ENCODE measurements around the gene ZNF419.
"Not testable (repeated sequence)": the region's sequence is repeated elsewhere in the genome, so short reads cannot be mapped to it uniquely, and the experiment has no call there.

The ZNF419 gene

GRCh38 chr19:57487477-57488298 is at the start of gene ZNF419:
ZNF419 (plus strand) TSS chr19:57487750; CDS start chr19:57487951, 201 bp downstream.
- ATAC-seq, result peak; percentile 97
- Mint-ChIP-seq H3K27ac (peak within 1 kb of the TSS; percentile 32), H3K36me3 (peaks cover 32% of the 10 kb centered on the region), H3K4me1 (peaks cover 21% of the 10 kb centered on the region), H3K9me3 (peaks cover 29% of the 10 kb centered on the region), H3K4me3 (peak within 1 kb of the TSS; percentile 61)
- DNase-seq (ENCODE audit: low spot score in 2 of 2), result peak; percentile 70 to 91

- Mint-ChIP-seq H3K36me3 (peaks cover 28% of the 10 kb centered on the region), H3K9me3 (peaks cover 27% of the 10 kb centered on the region), H3K4me1 (peaks cover 57% of the 10 kb centered on the region), H3K4me3 (no peak overlapping the region), H3K27ac (no peak overlapping the region)
- ATAC-seq, result no peak
- DNase-seq (ENCODE audit: low spot score in 2 of 2), result no peak
These were observed 49.6 kb upstream of the ZNF419 start for GRCh38 chr19:57437931-57438330.

GRCh38 chr19:57438925-57439324 is 48.6 kb upstream of the ZNF419 start:
- H3K4me3 Mint-ChIP-seq, result no peak overlapping the region
- DNase-seq (ENCODE audit: low spot score in 2 of 2), result no peak
- H3K4me1 Mint-ChIP-seq, result peaks cover 59% of the 10 kb centered on the region
- H3K9me3 Mint-ChIP-seq, result peaks cover 29% of the 10 kb centered on the region
- H3K27ac Mint-ChIP-seq, result no peak overlapping the region
- peaks cover 38% of the 10 kb centered on the region for H3K36me3 Mint-ChIP-seq
- ATAC-seq, result no peak

DNA sequence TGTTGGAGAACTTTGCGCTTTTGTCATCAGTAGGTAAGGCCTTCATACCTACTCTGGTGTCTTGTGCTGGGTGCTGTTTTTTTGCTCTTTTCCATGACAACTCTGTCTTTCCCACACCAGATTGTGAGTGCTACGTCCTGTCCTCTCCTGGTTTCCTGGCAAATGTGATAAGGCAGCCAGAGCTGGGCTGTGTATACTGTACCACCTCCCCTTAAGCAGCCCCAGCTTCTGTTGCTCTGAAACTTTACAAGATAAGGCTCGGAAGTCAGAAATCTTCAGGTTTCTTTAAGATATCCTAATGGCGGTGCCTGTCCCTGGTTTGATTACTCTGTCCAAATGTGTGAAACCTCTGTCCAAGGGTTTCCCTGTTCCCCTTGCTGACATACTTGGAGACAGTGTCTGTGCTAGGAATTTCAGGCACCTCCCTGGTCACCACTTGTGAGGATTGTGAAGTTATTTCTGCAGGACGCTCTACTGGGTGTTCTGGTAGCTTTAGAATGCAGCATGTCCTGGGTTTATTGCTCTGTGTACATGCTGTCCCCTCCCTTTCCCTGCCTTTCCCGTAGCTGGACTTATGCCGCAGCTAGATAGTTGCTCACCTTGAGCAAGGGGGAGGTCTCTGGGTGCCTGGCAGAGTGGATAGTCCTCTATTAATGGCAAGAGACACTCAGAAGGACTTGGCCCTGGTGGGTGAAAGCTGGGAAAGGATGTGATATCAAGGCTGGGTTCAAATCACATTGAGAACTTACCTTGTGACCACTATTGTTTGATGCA is 45.4 kb upstream of the ZNF419 start:
- DNase-seq (ENCODE audit: low spot score in 2 of 2), result no peak
- no peak for ATAC-seq
- peaks cover 36% of the 10 kb centered on the region for H3K4me1 Mint-ChIP-seq
- peaks cover 37% of the 10 kb centered on the region for H3K36me3 Mint-ChIP-seq
- peaks cover 38% of the 10 kb centered on the region for H3K9me3 Mint-ChIP-seq
- no peak overlapping the region for H3K27ac Mint-ChIP-seq
- no peak overlapping the region for H3K4me3 Mint-ChIP-seq

- Mint-ChIP-seq H3K27ac (no peak overlapping the region), H3K36me3 (peaks cover 36% of the 10 kb centered on the region), H3K4me3 (no peak overlapping the region), H3K9me3 (peaks cover 38% of the 10 kb centered on the region), H3K4me1 (peaks cover 35% of the 10 kb centered on the region)
- DNase-seq (ENCODE audit: low spot score in 2 of 2) (no peak), ATAC-seq (no peak)
These were observed 44.3 kb upstream of the ZNF419 start for GRCh38 chr19:57443121-57443696.

DNA sequence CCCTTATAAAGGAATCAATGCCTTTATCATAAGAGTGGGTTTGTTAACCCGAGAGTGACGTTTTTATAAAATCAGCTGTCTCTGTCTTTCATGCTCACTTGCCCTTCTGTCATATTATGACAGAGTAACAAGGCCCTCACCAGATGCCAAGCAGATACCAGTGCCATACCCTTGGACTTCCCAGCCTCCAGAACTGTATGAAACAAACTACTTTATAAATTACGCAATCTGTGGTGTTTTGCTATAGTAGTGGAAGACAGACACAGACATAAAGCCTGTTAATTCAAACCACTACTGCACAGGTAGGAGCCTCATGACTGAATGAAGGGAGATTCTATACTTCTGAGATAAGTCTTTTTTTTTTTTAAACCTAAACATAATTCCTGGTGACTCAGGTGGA is 35.2 kb upstream of the ZNF419 start:
- Mint-ChIP-seq H3K36me3 (no peaks in the 10 kb centered on the region), H3K4me3 (no peak overlapping the region), H3K9me3 (peaks cover 28% of the 10 kb centered on the region), H3K4me1 (no peaks in the 10 kb centered on the region), H3K27ac (no peak overlapping the region)
- ATAC-seq, result no peak
- no peak for DNase-seq (ENCODE audit: low spot score in 2 of 2)

DNA sequence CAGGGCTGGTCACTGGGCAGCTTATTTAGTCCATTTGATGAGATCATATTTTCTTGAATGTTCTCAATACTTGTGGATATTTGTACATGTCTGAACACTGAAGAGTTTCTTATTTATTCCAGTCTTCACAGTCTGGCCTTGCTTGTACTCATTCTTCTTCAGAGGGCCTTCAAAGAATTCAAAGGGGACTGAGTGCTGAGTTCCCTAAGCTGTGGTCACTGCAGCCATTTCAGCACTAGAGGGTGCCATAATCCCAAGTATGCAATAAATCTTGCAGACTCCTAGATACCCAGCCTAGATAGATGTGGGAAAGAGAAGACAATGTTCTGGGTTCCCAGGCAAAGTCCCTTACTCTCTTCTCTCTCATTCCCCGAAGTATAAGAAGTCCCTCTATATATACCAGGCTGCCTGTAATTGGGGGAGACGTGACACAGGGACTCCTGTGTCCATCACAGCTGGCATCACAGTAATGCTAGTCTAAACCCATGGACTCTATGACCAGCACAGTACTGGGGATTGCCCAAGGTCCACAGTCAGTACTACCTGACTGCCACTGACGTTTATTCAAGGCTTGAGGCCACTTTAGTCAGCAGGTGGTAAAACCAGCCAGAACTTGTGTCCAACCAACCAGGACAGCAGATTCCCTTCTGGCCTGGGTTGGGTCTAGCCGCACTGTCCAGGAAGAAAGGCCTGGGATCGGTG is 21.7 kb upstream of the ZNF419 start:
- Mint-ChIP-seq H3K27ac (no peak overlapping the region), H3K36me3 (no peaks in the 10 kb centered on the region), H3K9me3 (peaks cover 30% of the 10 kb centered on the region), H3K4me3 (no peak overlapping the region), H3K4me1 (no peaks in the 10 kb centered on the region)
- DNase-seq (ENCODE audit: low spot score in 2 of 2), result no peak
- peak; percentile 50 for ATAC-seq

- no peaks in the 10 kb centered on the region for H3K36me3 Mint-ChIP-seq
- H3K4me3 Mint-ChIP-seq, result no peak overlapping the region
- peaks cover 29% of the 10 kb centered on the region for H3K9me3 Mint-ChIP-seq
- ATAC-seq (no peak), DNase-seq (ENCODE audit: low spot score in 2 of 2) (no peak)
- H3K4me1 Mint-ChIP-seq, result no peaks in the 10 kb centered on the region
- H3K27ac Mint-ChIP-seq, result no peak overlapping the region
These were observed 21.1 kb upstream of the ZNF419 start for GRCh38 chr19:57466489-57466888.

DNA sequence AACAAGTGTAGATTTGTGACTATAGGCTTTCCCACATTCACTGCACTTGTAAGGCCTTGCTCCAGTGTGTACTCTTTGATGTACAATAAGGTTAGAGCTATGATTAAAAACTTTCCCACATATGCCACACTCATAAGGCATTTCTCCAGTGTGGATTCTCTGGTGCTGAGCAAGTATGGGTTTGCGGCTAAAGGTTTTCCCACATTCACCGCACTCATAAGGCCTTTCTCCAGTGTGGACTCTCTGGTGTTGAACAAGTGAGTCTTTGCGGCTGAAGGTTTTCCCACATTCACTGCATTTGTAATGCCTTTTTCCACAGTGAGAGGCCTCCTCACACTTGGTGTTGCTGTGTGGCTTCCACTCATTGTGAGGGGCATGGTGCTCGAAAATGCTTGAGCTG is 13.9 kb upstream of the ZNF419 start:
- no peak for DNase-seq (ENCODE audit: low spot score in 2 of 2)

GRCh38 chr19:57477191-57478008 is 10.2 kb upstream of the ZNF419 start, which contains the start of gene ZNF772:
ZNF772 (minus strand) TSS chr19:57477566; CDS start chr19:57477309, 257 bp downstream.
- ATAC-seq (peak; percentile 99), DNase-seq (ENCODE audit: low spot score in 2 of 2) (peak; percentile 44 to 87)
- Mint-ChIP-seq H3K4me3 (peak within 1 kb of the TSS; percentile 79), H3K27ac (peak within 1 kb of the TSS; percentile 92), H3K4me1 (peaks cover 8% of the 10 kb centered on the region), H3K9me3 (peaks cover 43% of the 10 kb centered on the region), H3K36me3 (no peaks in the 10 kb centered on the region)

More for the DNA sequence above, 13.9 kb upstream of the ZNF419 start:
- Mint-ChIP-seq H3K4me1 (peaks cover 8% of the 10 kb centered on the region), H3K4me3 (no peak overlapping the region), H3K9me3 (peaks cover 46% of the 10 kb centered on the region), H3K27ac (no peak overlapping the region), H3K36me3 (no peaks in the 10 kb centered on the region)
- ATAC-seq, result no peak

- not testable (repeated sequence) for ATAC-seq; DNase-seq (ENCODE audit: low spot score in 2 of 2)
- Mint-ChIP-seq H3K4me1 (peaks cover 21% of the 10 kb centered on the region), H3K36me3 (peaks cover 38% of the 10 kb centered on the region), H3K27ac (peak overlapping the region; percentile 11), H3K9me3 (peaks cover 29% of the 10 kb centered on the region), H3K4me3 (peak overlapping the region; percentile 61)
These were observed 722 bp downstream of the ZNF419 start for GRCh38 chr19:57488299-57488644.

GRCh38 chr19:57499332-57499679 is 11.8 kb downstream of the ZNF419 start:
- H3K4me3 Mint-ChIP-seq, result peak overlapping the region; percentile 53
- peak overlapping the region; percentile 85 for H3K27ac Mint-ChIP-seq
- peaks cover 33% of the 10 kb centered on the region for H3K36me3 Mint-ChIP-seq
- H3K4me1 Mint-ChIP-seq, result peaks cover 25% of the 10 kb centered on the region
- ATAC-seq; DNase-seq (ENCODE audit: low spot score in 2 of 2): not testable (repeated sequence)
- peaks cover 31% of the 10 kb centered on the region for H3K9me3 Mint-ChIP-seq

DNA sequence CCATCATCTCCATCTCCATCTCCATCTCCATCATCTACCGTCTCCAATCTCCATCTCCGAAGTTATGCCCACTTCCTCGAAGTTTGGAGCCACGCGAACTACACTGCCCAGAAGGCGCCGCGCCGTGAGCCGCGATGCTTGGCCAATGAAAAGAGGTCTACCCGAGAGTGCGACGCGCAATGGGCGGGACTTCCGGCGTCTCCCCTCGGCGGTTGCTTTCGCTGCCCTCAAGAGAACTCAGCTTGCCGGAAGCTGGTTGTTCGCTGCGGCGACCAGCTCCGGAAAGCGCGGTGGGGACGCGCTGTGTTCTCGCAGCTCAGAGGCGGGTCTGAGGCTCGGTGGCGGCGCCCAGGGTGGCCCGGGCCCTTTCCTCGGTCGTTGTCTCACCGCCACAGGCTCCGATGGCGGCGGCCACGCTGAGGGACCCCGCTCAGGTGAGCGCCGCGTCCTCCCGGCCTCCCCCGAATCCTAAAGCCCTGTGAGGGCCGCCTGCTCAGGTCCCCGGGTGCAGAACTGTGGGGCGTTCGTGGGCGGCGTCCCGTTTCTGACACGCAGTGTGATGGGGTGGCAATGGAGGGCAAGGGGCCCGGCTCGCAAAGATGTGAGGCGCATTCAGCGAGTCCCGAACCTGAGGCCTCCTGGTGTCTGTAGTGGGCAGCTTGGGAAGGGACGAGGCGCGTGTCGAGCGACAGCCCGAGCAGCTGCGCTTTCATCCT is 12.3 kb downstream of the ZNF419 start, which contains the start of gene ZNF773:
Gene ZNF773 (plus strand): TSS at position 259 of the 716 bp plus-strand sequence. CDS start 143 bp downstream, at position 402.
- Mint-ChIP-seq H3K4me1 (peaks cover 25% of the 10 kb centered on the region), H3K36me3 (peaks cover 38% of the 10 kb centered on the region), H3K9me3 (peaks cover 31% of the 10 kb centered on the region), H3K27ac (peak within 1 kb of the TSS; percentile 85), H3K4me3 (peak within 1 kb of the TSS; percentile 53)
- peak; percentile 100 for ATAC-seq
- peak; percentile 83 to 93 for DNase-seq (ENCODE audit: low spot score in 2 of 2)

All from stimulated activated effector memory CD8-positive, alpha-beta T cell treated with anti-CD3 and anti-CD28 coated beads, Interleukin-12 subunit alpha, Interleukin-12 subunit beta, amount 100 ng/mL, for 72 hours (primary cell).